Fibroblast of villous mesenchyme (primary cell): ENCODE results near the gene RBM8A. TPM values are rescaled to one million over a fixed set of nuclear protein-coding genes. Genes with fewer than 3 reads are reported as not detected.

ENCODE experiments used
- DNase-seq: peaks from one replicate; pipeline ENCODE4 v3.0.0-alpha.2; 2010; ENCODE audit warnings: low read depth
- H3K4me3 ChIP-seq: 2 replicates; pipeline ENCODE4 v1.5.1; 2011; ENCODE audit warnings: low read depth, mild to moderate bottlenecking, low read length
- CTCF ChIP-seq: IDR thresholded peaks from 2 replicates; pipeline ENCODE4 v1.5.1; 2012; ENCODE audit warnings: low read depth, mild to moderate bottlenecking, low read length; ENCODE audit not compliant: insufficient read depth
- total RNA-seq: library from RNA; depleted of rRNA; stranded (reverse); fragments of >200 nt; gene quantifications from 2 replicates; pipeline ENCODE4 v1.2.3, GENCODE V29; 2012

RBM8A gene
- total RNA-seq, 1 donor, result 76.9 TPM

GRCh38 chr1:145871994-145872924, 55.0 kb downstream of the RBM8A start:
- peak; percentile 45 for DNase-seq
- peak overlapping the region; percentile 43 for H3K4me3 ChIP-seq
- TF ChIP-seq CTCF, result no peak

Other genes with a start within 250 kb of the RBM8A start
- gene PDZK1, start 220.1 kb downstream of the RBM8A start, total RNA-seq, result under 0.01 and 0.32 TPM in 2 replicates
- gene CD160, start 208.0 kb downstream of the RBM8A start, total RNA-seq, result under 0.01 TPM in 2 replicates
- gene RNF115, start 103.4 kb downstream of the RBM8A start, total RNA-seq, result 16.4 TPM in 2 replicates
- 41.5 and 53.1 TPM in 2 replicates for gene POLR3C, start 103.3 kb downstream of the RBM8A start, total RNA-seq
- 6.0 and 6.8 TPM in 2 replicates for gene NUDT17, start 81.9 kb downstream of the RBM8A start, total RNA-seq
- 15.5 and 18.4 TPM in 2 replicates for gene PIAS3, start 68.4 kb downstream of the RBM8A start, total RNA-seq
- gene ANKRD35, start 41.6 kb downstream of the RBM8A start, total RNA-seq, result 1.3 TPM in 2 replicates
- 0.43 and 1.3 TPM in 2 replicates for gene ITGA10, start 17.4 kb downstream of the RBM8A start, total RNA-seq
- gene PEX11B, start 8.8 kb downstream of the RBM8A start, total RNA-seq, result 19.0 and 28.5 TPM in 2 replicates
- gene LIX1L, start 30.5 kb upstream of the RBM8A start, total RNA-seq, result 31.6 and 40.2 TPM in 2 replicates
- 1.3 and 1.6 TPM in 2 replicates for gene ANKRD34A, start 37.1 kb upstream of the RBM8A start, total RNA-seq
- 11.2 and 14.8 TPM in 2 replicates for gene POLR3GL, start 37.2 kb upstream of the RBM8A start, total RNA-seq
- 69.5 and 205 TPM in 2 replicates for gene TXNIP, start 69.1 kb upstream of the RBM8A start, total RNA-seq
- gene HJV, start 94.3 kb upstream of the RBM8A start, total RNA-seq, result not detected in 2 replicates
- gene NBPF10, start 217.3 kb upstream of the RBM8A start, total RNA-seq, result 1.3 and 2.3 TPM in 2 replicates